VCaP (cell line): ENCODE measurements around the gene ADD1.

Experiments used
- H3K27ac ChIP-seq: fragments of 450-650 bp; 2 replicates; pipeline ENCODE4 v1.5.1; 2017
- TF ChIP-seq, protein P1 (sequence below): fragments of 450-650 bp; conservative IDR thresholded peaks from 2 replicates; pipeline ENCODE4 v1.5.1; 2017; ENCODE audit warnings: mild to moderate bottlenecking, moderate library complexity

ADD1 gene

DNA sequence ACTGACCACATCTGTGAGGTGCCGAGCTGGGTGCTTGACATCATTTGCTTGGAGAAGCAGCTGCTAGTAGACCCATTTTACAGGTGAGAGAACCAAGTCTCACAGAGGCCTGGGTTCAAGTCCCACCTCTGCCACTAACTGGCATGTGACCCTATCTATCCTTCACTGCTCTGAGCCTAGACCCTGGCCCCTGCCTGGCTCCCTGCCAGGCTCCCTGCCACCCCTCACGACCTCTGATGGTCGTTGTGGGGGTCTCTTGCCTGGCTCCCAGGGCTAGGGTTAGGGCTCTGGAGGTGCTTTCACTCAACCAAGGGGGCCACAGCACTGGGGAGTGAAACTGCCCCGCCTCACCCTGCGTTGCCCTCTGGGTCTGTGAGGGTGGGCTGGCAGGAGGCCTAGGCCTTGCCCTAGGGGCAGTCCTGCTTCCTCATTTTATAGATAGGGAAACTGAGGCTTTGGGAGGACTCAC is 7.2 kb upstream of the ADD1 start:
- no peak overlapping the region for H3K27ac ChIP-seq
- TF ChIP-seq, protein P1, sequence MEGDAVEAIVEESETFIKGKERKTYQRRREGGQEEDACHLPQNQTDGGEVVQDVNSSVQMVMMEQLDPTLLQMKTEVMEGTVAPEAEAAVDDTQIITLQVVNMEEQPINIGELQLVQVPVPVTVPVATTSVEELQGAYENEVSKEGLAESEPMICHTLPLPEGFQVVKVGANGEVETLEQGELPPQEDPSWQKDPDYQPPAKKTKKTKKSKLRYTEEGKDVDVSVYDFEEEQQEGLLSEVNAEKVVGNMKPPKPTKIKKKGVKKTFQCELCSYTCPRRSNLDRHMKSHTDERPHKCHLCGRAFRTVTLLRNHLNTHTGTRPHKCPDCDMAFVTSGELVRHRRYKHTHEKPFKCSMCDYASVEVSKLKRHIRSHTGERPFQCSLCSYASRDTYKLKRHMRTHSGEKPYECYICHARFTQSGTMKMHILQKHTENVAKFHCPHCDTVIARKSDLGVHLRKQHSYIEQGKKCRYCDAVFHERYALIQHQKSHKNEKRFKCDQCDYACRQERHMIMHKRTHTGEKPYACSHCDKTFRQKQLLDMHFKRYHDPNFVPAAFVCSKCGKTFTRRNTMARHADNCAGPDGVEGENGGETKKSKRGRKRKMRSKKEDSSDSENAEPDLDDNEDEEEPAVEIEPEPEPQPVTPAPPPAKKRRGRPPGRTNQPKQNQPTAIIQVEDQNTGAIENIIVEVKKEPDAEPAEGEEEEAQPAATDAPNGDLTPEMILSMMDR: no peak

DNA sequence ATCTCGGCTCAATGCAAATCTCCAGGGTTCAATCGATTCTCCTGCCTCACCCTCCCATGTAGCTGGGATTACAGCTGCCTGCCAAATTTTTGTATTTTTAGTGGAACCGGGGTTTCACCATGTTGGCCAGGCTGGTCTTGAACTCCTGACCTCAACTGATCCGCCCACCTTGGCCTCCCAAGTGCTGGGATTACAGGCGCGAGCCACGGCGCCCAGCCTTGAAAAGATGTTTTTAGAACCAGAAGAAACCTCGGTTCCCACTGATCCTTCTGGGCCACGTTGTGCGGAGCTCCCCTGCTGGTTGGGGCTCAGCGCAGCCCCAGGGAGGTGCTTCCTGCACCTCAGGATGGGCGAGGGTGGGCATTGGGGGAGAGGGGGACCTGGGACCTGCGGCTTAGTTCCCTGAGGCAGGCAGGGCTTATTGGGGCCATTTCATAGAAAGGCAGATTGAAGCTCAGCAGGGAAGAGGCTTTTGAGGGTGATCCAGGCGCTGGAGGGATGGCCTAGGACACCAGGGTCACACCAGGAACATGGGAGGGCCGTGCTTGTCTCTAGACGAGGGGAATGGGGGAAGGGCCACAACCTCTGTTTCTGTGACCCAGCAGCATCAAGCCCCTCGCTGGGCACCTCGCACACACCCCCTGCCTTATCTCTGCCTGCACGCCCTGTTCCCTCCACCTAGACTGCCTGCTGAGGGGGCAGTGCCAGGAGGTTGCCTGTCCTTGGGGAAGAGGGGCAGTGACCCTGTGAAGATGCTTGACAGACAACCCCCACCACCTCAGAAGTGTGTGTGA is 6.3 kb upstream of the ADD1 start:
- TF ChIP-seq, protein P1: no peak
- H3K27ac ChIP-seq: no peak overlapping the region

DNA sequence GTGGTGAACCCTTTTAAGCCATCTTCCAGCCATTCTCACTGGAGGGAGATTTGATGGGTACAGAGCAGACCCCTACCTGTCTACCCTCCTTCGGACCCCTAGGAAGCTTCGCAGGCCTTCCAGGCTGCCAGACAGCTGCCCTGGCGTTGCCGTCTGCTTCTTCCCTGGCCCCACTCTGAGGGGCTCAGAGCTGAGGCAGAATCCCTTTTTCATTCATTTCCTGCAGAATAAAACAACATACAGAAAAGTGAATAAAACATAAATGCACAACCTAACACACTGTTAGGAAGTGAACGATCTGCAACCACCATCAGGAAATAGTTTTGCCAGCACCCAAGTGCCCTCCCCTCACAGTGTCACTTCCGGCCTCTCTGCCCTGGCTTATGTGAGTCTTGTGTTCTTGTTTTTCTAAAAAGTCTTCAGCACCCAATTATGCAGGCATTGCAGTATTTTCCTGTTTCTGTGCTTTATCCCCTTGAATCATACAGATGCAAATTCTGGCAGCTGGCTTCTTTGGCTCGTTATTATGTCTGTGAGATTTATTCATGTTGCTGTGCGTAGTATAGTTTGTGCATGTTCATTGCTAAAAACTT is 5.6 kb upstream of the ADD1 start:
- TF ChIP-seq, protein P1: no peak
- H3K27ac ChIP-seq: no peak overlapping the region

DNA sequence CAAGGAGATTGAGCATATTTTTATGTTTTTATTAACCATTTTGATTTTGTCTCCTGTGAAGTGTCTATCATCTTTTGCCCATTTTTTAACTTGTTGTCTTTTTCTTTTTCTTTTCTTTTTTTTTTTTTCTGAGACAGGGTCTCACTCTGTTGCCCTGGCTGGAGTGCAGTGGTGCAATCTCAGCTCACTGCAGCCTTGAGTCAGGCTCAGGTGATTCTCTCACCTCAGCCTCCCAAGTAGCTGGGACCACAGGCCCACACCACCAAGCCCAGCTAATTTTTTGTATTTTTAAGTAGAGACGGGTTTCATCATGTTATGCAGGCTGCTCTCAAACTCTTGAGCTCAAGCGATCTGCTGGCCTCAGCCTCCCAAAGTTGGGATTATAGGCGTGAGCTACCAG is 4.6 kb upstream of the ADD1 start:
- H3K27ac ChIP-seq: no peak overlapping the region
- TF ChIP-seq, protein P1: no peak

DNA sequence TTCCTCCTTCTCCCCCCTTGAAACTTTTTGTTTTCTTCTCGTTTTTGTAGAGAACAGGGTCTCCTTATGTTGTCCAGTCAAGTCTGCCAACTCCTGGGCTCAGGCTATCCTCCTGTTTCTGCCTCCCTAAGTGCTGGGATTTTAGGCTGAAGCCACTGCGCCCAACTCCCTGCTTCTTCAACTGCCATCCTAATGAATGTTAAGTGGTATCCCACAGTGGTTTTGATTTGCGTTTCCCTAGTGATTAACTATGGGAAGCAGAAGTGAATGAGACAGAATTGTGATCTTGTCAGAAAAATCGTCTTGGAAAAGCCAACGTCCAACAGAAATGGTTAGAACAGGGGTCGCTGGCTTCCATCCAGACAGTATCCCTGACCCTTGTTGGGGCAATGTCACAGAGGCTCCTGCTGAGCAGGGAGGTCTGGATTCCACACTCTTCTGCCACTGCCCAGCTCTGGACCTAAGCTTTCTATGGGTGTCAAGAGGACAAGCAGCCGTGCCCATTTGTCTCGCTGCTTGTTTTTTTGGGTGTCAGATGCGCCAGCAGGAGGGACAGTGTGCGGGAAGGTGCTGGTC is 869 bp upstream of the ADD1 start:
- H3K27ac ChIP-seq: peak overlapping the region; percentile 91
- TF ChIP-seq, protein P1: no peak

DNA sequence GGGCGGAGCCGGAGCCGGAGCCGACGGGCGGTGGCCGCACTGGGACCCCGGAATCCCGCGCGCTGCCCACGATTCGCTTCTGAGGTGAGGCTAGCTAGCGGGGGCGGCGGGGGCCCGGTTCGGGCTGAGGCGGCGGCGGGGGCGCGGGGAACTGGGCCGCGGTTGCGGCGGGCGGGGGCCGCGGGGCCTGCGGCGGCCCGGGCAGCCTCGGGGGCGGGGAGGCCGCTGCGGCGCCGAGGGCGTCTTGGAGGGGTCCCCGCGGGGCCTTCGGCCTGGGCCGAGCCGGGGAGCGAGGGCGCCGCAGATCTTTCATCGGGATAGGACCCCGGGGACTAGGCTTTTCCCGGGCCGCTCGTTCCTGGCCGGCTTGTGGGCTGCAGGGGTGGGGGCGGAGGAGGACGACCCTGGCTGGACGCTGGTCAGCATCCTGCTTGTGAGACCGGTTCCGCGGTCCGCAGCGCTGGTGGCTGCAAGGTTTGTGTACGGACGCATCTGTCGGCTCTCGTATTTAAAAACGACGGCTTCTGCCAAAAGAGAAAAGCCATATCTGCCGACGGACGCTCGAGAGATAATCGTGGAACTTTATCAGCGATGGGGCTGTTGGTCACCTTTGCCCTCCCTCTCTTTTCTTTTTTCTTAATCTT is 419 bp downstream of the ADD1 start:
- H3K27ac ChIP-seq: peak overlapping the region; percentile 91
- TF ChIP-seq, protein P1: no peak

DNA sequence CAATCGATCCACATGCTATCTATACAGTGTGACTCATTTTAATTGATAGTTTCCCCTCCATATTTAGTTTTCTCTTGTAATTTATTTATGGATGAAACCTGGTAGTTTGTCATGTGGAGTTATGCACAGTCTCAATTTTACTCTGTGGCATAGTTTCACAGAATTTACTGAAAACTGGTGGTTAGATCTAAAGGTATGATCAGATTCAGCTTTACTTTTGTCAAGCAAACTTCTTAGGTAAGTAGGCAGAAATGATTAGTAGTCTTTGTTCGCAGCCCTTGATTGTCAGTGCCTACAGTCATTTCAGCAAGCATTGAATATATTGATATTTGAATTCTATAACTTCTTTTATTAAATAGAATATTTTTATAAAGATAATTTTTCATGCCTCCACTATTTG is 2.5 kb downstream of the ADD1 start:
- H3K27ac ChIP-seq: peak overlapping the region; percentile 91

More for the DNA sequence above, 2.5 kb downstream of the ADD1 start:
- TF ChIP-seq, protein P1: no peak
